ENCODE results near the gene DMAP1. TPM values are rescaled to one million over a fixed set of nuclear protein-coding genes. Genes with fewer than 3 reads are reported as not detected.

DMAP1 gene
- total and polyA plus RNA-seq, 2 donors from 2014 or later: 43.0 to 62.0 TPM

GRCh38 chr1:44262414-44262813 lies 49.1 kb downstream of the DMAP1 start:
- no peak for FAIRE-seq
- no peak overlapping the region for H3K9ac ChIP-seq (ENCODE audit: low read length in 3 of 3)
- no peaks in the 10 kb centered on the region for H3K9me3 ChIP-seq (ENCODE audit: control insufficient read depth in 2 of 3, insufficient read depth in 1 of 3, low read length in 3 of 3)

DNA sequence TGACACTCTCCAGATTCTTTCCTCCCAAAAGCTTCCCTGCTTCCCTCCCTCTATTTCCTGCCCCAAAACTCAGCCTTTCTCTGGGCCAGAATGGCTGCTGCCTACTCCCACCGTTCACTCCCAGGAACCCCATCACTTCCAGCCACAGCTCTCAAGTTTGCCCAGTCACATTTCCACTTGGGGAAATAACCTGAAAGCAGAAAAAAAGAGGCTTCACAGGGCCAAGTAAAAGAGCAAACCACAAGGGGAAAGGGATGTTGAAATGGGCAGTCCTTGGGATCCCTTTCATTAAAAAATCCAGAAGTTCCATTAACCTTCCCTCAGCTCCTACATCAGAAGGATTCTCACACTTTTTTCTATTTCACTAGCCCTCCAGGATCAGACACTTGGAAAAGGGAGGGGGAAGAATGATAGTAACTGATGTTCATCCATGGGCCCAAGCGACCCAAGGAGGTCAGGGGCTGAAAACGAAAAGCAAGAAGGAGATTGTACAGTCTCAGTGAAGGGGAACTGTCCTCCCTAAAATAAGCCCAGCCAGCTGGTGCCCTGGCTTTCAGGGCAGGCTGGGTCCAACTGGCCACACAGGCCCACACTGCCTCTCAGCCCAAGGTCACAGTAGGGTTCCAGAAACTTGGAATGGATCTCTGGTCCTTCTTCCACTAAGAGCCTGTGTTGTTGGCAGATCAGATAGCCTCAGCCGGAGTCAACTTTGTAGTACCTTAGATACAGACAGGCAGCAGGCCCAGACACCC lies 49.7 kb downstream of the DMAP1 start:
- no peak for FAIRE-seq
- no peak overlapping the region for H3K4me3 ChIP-seq (ENCODE audit: low read length in 3 of 3)

More at GRCh38 chr1:44262414-44262813, 49.1 kb downstream of the DMAP1 start:
- Histone ChIP-seq H3K27ac (ENCODE audit: low read depth in 2 of 2, low read length in 2 of 2) (no peak overlapping the region), H3K36me3 (ENCODE audit: control insufficient read depth in 2 of 3, insufficient read depth in 3 of 3, low read length in 3 of 3) (peaks cover 0 to 2% (median 0%) of the 10 kb centered on the region in 3 donors), H3K27me3 (ENCODE audit: control insufficient read depth, insufficient read depth, low read length) (no peaks in the 10 kb centered on the region), H3K4me1 (ENCODE audit: control insufficient read depth in 2 of 3, insufficient read depth in 2 of 3, low read depth in 1 of 3, low read length in 3 of 3) (no peaks in the 10 kb centered on the region), H3K4me3 (ENCODE audit: low read length in 3 of 3) (no peak overlapping the region)
- TF ChIP-seq, protein P1, sequence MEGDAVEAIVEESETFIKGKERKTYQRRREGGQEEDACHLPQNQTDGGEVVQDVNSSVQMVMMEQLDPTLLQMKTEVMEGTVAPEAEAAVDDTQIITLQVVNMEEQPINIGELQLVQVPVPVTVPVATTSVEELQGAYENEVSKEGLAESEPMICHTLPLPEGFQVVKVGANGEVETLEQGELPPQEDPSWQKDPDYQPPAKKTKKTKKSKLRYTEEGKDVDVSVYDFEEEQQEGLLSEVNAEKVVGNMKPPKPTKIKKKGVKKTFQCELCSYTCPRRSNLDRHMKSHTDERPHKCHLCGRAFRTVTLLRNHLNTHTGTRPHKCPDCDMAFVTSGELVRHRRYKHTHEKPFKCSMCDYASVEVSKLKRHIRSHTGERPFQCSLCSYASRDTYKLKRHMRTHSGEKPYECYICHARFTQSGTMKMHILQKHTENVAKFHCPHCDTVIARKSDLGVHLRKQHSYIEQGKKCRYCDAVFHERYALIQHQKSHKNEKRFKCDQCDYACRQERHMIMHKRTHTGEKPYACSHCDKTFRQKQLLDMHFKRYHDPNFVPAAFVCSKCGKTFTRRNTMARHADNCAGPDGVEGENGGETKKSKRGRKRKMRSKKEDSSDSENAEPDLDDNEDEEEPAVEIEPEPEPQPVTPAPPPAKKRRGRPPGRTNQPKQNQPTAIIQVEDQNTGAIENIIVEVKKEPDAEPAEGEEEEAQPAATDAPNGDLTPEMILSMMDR (IDR thresholded peaks at IDR 0.05; ENCODE audit: borderline replicate concordance, extremely low read depth, insufficient read depth): no peak
- intact Hi-C loops (cut with DNase I): no loop called here
- DNase-seq: no peak

DNA sequence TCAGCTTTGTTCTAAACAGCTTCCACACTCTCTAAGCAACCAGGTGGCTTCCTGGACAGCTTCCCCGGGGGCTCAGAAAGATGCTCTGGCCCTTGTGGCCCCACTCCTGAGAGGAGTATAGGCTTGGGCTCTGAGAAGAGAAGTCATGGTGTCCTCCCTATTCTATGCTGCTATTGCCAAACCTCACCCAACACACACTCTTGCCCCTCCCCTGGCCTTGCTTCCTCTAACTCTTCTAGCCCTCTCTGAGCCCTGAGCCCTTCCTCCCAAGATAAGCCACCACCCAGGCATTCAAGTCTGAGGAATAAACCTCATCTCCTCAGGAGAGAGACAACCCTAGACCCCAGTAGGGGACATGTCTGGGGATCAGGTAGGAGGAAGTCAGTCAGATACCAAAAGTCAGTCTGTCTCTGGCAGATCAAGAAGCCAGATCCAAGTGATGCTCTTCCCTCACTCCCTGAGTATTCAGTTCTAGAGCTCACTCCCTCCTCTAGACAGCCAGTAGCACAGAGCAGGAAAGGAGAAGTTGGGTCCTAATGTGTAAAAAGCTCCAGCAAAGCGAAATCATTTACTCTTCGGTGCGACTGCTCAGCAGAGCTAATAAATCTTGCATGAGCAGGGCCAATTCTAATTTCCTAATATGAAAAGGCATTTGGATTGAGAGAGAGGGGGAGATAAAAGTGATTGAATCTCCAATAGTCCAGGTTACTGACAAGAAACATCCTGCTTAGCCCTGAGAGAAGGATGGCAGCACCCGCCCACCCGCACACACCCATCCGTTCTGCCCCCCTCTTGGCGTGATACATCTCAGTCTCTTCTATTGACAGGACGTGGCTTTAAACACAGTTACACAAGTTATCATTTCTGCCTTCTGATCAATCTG lies 50.5 kb downstream of the DMAP1 start:
- H3K27me3 ChIP-seq (ENCODE audit: control insufficient read depth, insufficient read depth, low read length): no peaks in the 10 kb centered on the region
- TF ChIP-seq, protein P1 (IDR thresholded peaks at IDR 0.05; ENCODE audit: borderline replicate concordance, extremely low read depth, insufficient read depth): no peak
- no peaks in the 10 kb centered on the region for H3K4me1 ChIP-seq (ENCODE audit: control insufficient read depth in 2 of 3, insufficient read depth in 2 of 3, low read depth in 1 of 3, low read length in 3 of 3)
- intact Hi-C loops (cut with DNase I): no loop called here
- H3K9ac ChIP-seq (ENCODE audit: low read length in 3 of 3): no peak overlapping the region
- peaks cover 0 to 2% (median 0%) of the 10 kb centered on the region in 3 donors for H3K36me3 ChIP-seq (ENCODE audit: control insufficient read depth in 2 of 3, insufficient read depth in 3 of 3, low read length in 3 of 3)
- H3K9me3 ChIP-seq (ENCODE audit: control insufficient read depth in 2 of 3, insufficient read depth in 1 of 3, low read length in 3 of 3): no peaks in the 10 kb centered on the region
- DNase-seq (no peak), FAIRE-seq (no peak)
- H3K27ac ChIP-seq (ENCODE audit: low read depth in 2 of 2, low read length in 2 of 2): no peak overlapping the region
- H3K4me3 ChIP-seq (ENCODE audit: low read length in 3 of 3): no peak overlapping the region

More for the DNA sequence above, 49.7 kb downstream of the DMAP1 start:
- Histone ChIP-seq H3K9ac (ENCODE audit: low read length in 3 of 3) (no peak overlapping the region), H3K9me3 (ENCODE audit: control insufficient read depth in 2 of 3, insufficient read depth in 1 of 3, low read length in 3 of 3) (no peaks in the 10 kb centered on the region), H3K36me3 (ENCODE audit: control insufficient read depth in 2 of 3, insufficient read depth in 3 of 3, low read length in 3 of 3) (peaks cover 0 to 2% (median 0%) of the 10 kb centered on the region in 3 donors), H3K4me1 (ENCODE audit: control insufficient read depth in 2 of 3, insufficient read depth in 2 of 3, low read depth in 1 of 3, low read length in 3 of 3) (no peaks in the 10 kb centered on the region), H3K27me3 (ENCODE audit: control insufficient read depth, insufficient read depth, low read length) (no peaks in the 10 kb centered on the region), H3K27ac (ENCODE audit: low read depth in 2 of 2, low read length in 2 of 2) (no peak overlapping the region)
- TF ChIP-seq, protein P1 (IDR thresholded peaks at IDR 0.05; ENCODE audit: borderline replicate concordance, extremely low read depth, insufficient read depth): no peak
- no peak for DNase-seq
- intact Hi-C loops (cut with DNase I): no loop called here

All from kidney (tissue), 14 donors.